HFFc6 (cell line): Measurements from ENCODE around the gene NAA30. TPM values are rescaled to one million over a fixed set of nuclear protein-coding genes. Genes with fewer than 3 reads are reported as not detected.
A peak's percentile ranks its signal among the peaks of the same experiment; 100 is the strongest.

Source experiments
- DNase-seq: peaks from one replicate; pipeline ENCODE4 v3.0.0-alpha.2; 2018
- H3K27ac Mint-ChIP-seq: 2 replicates; pipeline ENCODE4 v1.8.0; 2020; ENCODE audit warnings: mild to moderate bottlenecking, mixed read lengths
- H3K27me3 Mint-ChIP-seq: 2 replicates; pipeline ENCODE4 v1.8.0; 2021; ENCODE audit warnings: mild to moderate bottlenecking, moderate library complexity, mixed read lengths; ENCODE audit not compliant: insufficient read depth
- H3K36me3 Mint-ChIP-seq: 2 replicates; pipeline ENCODE4 v1.8.0; 2021; ENCODE audit warnings: low read depth, mixed read lengths
- H3K4me1 Mint-ChIP-seq: 2 replicates; pipeline ENCODE4 v1.8.0; 2020; ENCODE audit warnings: low read depth, mixed read lengths
- H3K4me3 Mint-ChIP-seq: 2 replicates; pipeline ENCODE4 v1.8.0; 2020; ENCODE audit warnings: mild to moderate bottlenecking, moderate library complexity, mixed read lengths
- H3K9me3 Mint-ChIP-seq: 2 replicates; pipeline ENCODE4 v1.8.0; 2020; ENCODE audit warnings: mild to moderate bottlenecking, mixed read lengths
- CTCF ChIP-seq: fragments of 200-600 bp; sonication (generic); IDR thresholded peaks from 2 replicates; pipeline ENCODE4 v1.5.0; 2021; ENCODE audit warnings: antibody characterized with exemption, mild to moderate bottlenecking
- total RNA-seq, 6 experiments: library from RNA; stranded (reverse); fragmentation: NEBNext Ultra II Directional; extraction: Animal tissue kit (Norgen Biotek cat#: 25700); gene quantifications; 2 replicates in 1 of 6; 3 replicates in 5 of 6; pipeline ENCODE4 v1.2.3, GENCODE V29; 2021

Gene NAA30
- total RNA-seq, 6 experiments from 2014 or later, result 20.0 to 22.7 (median 20.7) TPM

GRCh38 chr14:57401501-57401900 is 11.1 kb downstream of the NAA30 start:
- H3K4me3 Mint-ChIP-seq, result no peak overlapping the region

DNA sequence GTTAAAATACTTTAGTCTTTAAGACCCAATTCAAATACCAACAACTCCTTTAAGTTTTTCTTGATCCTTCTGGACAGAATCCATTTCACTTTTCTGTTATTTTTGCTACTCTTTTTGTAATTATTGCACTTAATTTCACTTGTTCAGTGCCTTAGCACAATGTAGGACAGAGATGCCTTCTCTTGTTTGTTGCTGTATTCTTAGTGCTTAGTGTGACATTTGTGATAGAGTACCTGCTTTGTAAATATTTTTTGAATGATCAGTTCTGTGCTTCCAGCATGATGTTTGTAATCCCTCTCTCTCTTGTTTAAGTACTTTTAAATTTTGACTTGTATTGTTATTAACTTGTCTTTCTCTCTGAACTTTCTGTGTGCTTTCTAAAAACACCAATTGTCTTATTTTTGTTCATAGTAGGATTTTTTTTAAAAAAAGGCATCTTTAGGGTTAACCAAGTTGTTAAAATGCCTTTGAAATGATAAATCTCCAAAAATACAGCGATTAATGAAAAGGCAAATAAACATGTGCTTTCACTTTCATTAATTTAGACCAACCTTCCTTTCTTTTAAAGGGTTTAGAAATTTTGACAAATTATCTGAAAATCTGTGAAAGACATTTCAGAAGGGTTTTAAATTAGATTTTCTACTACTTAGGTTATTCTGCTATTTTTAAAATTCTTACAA is 11.9 kb downstream of the NAA30 start:
- no peak for DNase-seq
- H3K27ac Mint-ChIP-seq, result peak overlapping the region; percentile 32
- H3K27me3 Mint-ChIP-seq, result no peaks in the 10 kb centered on the region
- peaks cover 21% of the 10 kb centered on the region for H3K36me3 Mint-ChIP-seq
- TF ChIP-seq CTCF, result no peak
- peaks cover 28% of the 10 kb centered on the region for H3K4me1 Mint-ChIP-seq
- no peaks in the 10 kb centered on the region for H3K9me3 Mint-ChIP-seq
- peak overlapping the region; percentile 31 for H3K4me3 Mint-ChIP-seq

More at GRCh38 chr14:57401501-57401900, 11.1 kb downstream of the NAA30 start:
- Mint-ChIP-seq H3K27me3 (no peaks in the 10 kb centered on the region), H3K36me3 (peaks cover 27% of the 10 kb centered on the region), H3K9me3 (no peaks in the 10 kb centered on the region), H3K4me1 (peaks cover 28% of the 10 kb centered on the region), H3K27ac (peak overlapping the region; percentile 36)
- DNase-seq, result no peak
- TF ChIP-seq CTCF, result no peak

DNA sequence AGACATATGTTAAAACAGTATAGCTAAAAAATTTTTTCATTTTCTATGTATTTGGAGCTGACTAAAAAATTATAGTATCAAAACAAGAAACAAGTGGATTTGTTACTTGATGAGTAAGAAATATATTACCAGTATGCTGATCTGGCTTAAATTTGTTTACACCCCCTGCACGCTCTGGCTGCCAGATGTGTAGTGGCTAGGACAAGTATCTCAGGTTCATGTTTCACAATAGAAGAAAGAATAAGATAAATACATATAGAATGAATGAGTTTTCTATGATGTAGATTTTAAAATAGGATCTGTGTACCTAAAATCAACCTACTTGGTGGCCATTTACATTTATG is 13.1 kb downstream of the NAA30 start:
- peaks cover 28% of the 10 kb centered on the region for H3K4me1 Mint-ChIP-seq
- no peak for DNase-seq

GRCh38 chr14:57405562-57405961 is 15.2 kb downstream of the NAA30 start:
- no peaks in the 10 kb centered on the region for H3K27me3 Mint-ChIP-seq

More for the DNA sequence above, 13.1 kb downstream of the NAA30 start:
- Mint-ChIP-seq H3K4me3 (no peak overlapping the region), H3K27me3 (no peaks in the 10 kb centered on the region), H3K9me3 (no peaks in the 10 kb centered on the region), H3K36me3 (peaks cover 27% of the 10 kb centered on the region), H3K27ac (no peak overlapping the region)
- no peak for TF ChIP-seq CTCF

DNA sequence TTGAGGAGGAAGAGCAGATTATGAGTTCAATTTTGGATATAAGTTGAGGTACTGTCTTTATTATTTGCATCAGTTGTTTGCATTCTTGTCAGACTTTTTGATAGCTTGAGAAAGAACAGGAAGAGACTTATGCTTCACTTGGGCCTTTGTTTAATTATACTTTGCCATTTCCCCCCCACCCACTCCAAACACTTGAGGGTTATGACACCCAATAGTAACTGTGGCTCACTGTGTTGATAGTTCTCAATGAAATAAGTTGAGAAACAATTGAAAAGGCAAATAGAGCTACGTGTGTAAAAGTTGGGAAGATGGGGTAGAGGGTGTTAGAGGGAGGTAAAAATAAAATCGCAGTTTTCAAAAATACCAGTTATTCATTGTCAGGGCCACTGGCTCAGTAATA is 17.7 kb downstream of the NAA30 start:
- Mint-ChIP-seq H3K27ac (peak overlapping the region; percentile 7; the same call in 1 of the 2 replicates), H3K4me1 (peaks cover 6% of the 10 kb centered on the region), H3K36me3 (peaks cover 11% of the 10 kb centered on the region; the same call in 1 of the 2 replicates), H3K9me3 (no peaks in the 10 kb centered on the region), H3K27me3 (no peaks in the 10 kb centered on the region), H3K4me3 (no peak overlapping the region)
- DNase-seq, result no peak
- TF ChIP-seq CTCF, result no peak

More at GRCh38 chr14:57405562-57405961, 15.2 kb downstream of the NAA30 start:
- H3K9me3 Mint-ChIP-seq, result no peaks in the 10 kb centered on the region
- no peak overlapping the region for H3K4me3 Mint-ChIP-seq
- H3K27ac Mint-ChIP-seq, result peak overlapping the region; percentile 2; the same call in 1 of the 2 replicates
- peaks cover 22% of the 10 kb centered on the region for H3K4me1 Mint-ChIP-seq
- peaks cover 14% of the 10 kb centered on the region for H3K36me3 Mint-ChIP-seq
- no peak for DNase-seq
- no peak for TF ChIP-seq CTCF
